H9 (cell line): ENCODE measurements around the gene ST6GALNAC3. TPM values are rescaled to one million over a fixed set of nuclear protein-coding genes. Genes with fewer than 3 reads are reported as not detected.

Experiments used
- DNase-seq: peaks from one replicate; pipeline ENCODE4 v3.0.0-alpha.2; 2017
- H2AFZ ChIP-seq: one replicate; pipeline ENCODE4 v1.6.1; 2013; ENCODE audit warnings: mild to moderate bottlenecking, low read length, control low read depth, moderate library complexity
- H2AK5ac ChIP-seq: 2 replicates; pipeline ENCODE4 v1.6.1; 2013; ENCODE audit warnings: low read length, control low read depth, mixed read lengths; ENCODE audit not compliant: insufficient read length
- H2BK120ac ChIP-seq: one replicate; pipeline ENCODE4 v1.6.1; 2013; ENCODE audit warnings: low read depth, mild to moderate bottlenecking, low read length, control low read depth, inconsistent platforms; ENCODE audit not compliant: poor library complexity, severe bottlenecking
- H2BK12ac ChIP-seq: 2 replicates; pipeline ENCODE4 v1.6.1; 2013; ENCODE audit warnings: low read length, control low read depth, mixed read lengths, low read depth; ENCODE audit not compliant: insufficient read length
- H2BK15ac ChIP-seq: 2 replicates; pipeline ENCODE4 v1.6.1; 2013; ENCODE audit warnings: low read depth, low read length, control low read depth
- H2BK20ac ChIP-seq: one replicate; pipeline ENCODE4 v1.6.1; 2013; ENCODE audit warnings: low read depth, mild to moderate bottlenecking, low read length, control low read depth, inconsistent platforms; ENCODE audit not compliant: poor library complexity, severe bottlenecking
- H2BK5ac ChIP-seq: 2 replicates; pipeline ENCODE4 v1.6.1; 2013; ENCODE audit warnings: low read length, control low read depth, mixed read lengths; ENCODE audit not compliant: insufficient read length
- H3K14ac ChIP-seq: 2 replicates; pipeline ENCODE4 v1.6.1; 2013; ENCODE audit warnings: low read length, control low read depth; ENCODE audit not compliant: insufficient read depth
- H3K18ac ChIP-seq: 2 replicates; pipeline ENCODE4 v1.6.1; 2013; ENCODE audit warnings: low read depth, mild to moderate bottlenecking, mixed read lengths, low read length, control low read depth; ENCODE audit not compliant: insufficient read length
- H3K23ac ChIP-seq: 2 replicates; pipeline ENCODE4 v1.6.1; 2013; ENCODE audit warnings: low read length, control low read depth, mixed read lengths, low read depth; ENCODE audit not compliant: insufficient read length
- H3K23me2 ChIP-seq: 2 replicates; pipeline ENCODE4 v1.6.1; 2013; ENCODE audit warnings: low read depth, mild to moderate bottlenecking, mixed read lengths, low read length, control low read depth; ENCODE audit not compliant: insufficient read length, poor library complexity, severe bottlenecking
- H3K27ac ChIP-seq: 2 replicates; pipeline ENCODE4 v1.5.1; 2013; ENCODE audit warnings: low read length, control low read depth, mixed read lengths, low read depth; ENCODE audit not compliant: insufficient read length
- H3K27me3 ChIP-seq: 2 replicates; pipeline ENCODE4 v1.6.1; 2013; ENCODE audit warnings: low read length, control low read depth, inconsistent platforms; ENCODE audit not compliant: insufficient read depth
- H3K4ac ChIP-seq: 2 replicates; pipeline ENCODE4 v1.6.1; 2013; ENCODE audit warnings: low read depth, mild to moderate bottlenecking, control low read depth, inconsistent platforms, low read length, moderate library complexity
- H3K4me1 ChIP-seq: 2 replicates; pipeline ENCODE4 v1.6.1; 2013; ENCODE audit warnings: low read length, control low read depth, inconsistent platforms; ENCODE audit not compliant: insufficient read depth
- H3K4me2 ChIP-seq: 2 replicates; pipeline ENCODE4 v1.6.1; 2013; ENCODE audit warnings: low read length, control low read depth, mixed read lengths; ENCODE audit not compliant: insufficient read length, insufficient read depth
- H3K56ac ChIP-seq: 2 replicates; pipeline ENCODE4 v1.6.1; 2013; ENCODE audit warnings: low read depth, mild to moderate bottlenecking, mixed read lengths, low read length, control low read depth; ENCODE audit not compliant: insufficient read length
- H3K79me1 ChIP-seq: 2 replicates; pipeline ENCODE4 v1.6.1; 2013; ENCODE audit warnings: low read depth, mild to moderate bottlenecking, moderate library complexity, low read length, control low read depth, inconsistent platforms; ENCODE audit not compliant: insufficient read depth, poor library complexity, severe bottlenecking
- H3K79me2 ChIP-seq: 2 replicates; pipeline ENCODE4 v1.6.1; 2013; ENCODE audit warnings: low read length, control low read depth, inconsistent platforms; ENCODE audit not compliant: insufficient read depth
- H3K9ac ChIP-seq: 2 replicates; pipeline ENCODE4 v1.6.1; 2013; ENCODE audit warnings: low read length, control low read depth, mixed read lengths; ENCODE audit not compliant: insufficient read length; ENCODE audit errors: extremely low read depth
- H3K9me3 ChIP-seq: one replicate; pipeline ENCODE4 v1.6.1; 2013; ENCODE audit warnings: low read depth, low read length, inconsistent platforms; ENCODE audit not compliant: control insufficient read depth
- H3T11ph ChIP-seq: one replicate; pipeline ENCODE4 v1.6.1; 2013; ENCODE audit warnings: mild to moderate bottlenecking, low read length, control low read depth, inconsistent platforms
- H4K20me1 ChIP-seq: one replicate; pipeline ENCODE4 v1.6.1; 2013; ENCODE audit not compliant: control insufficient read depth, insufficient read length, insufficient read depth
- H4K5ac ChIP-seq: 2 replicates; pipeline ENCODE4 v1.6.1; 2013; ENCODE audit warnings: low read depth, mild to moderate bottlenecking, mixed read lengths, low read length, control low read depth; ENCODE audit not compliant: insufficient read length
- H4K8ac ChIP-seq: replicated peaks from 2 replicates; pipeline ENCODE4 v1.6.1; 2013; ENCODE audit warnings: low read length, control low read depth, mixed read lengths, low read depth; ENCODE audit not compliant: insufficient read length
- H4K91ac ChIP-seq: 2 replicates; pipeline ENCODE4 v1.6.1; 2013; ENCODE audit warnings: low read depth, mild to moderate bottlenecking, moderate library complexity, mixed read lengths, low read length, control low read depth; ENCODE audit not compliant: insufficient read length
- H3K27ac Mint-ChIP-seq, 3 experiments: 2 replicates in 2 of 3; 3 replicates in 1 of 3; pipeline ENCODE4 v1.8.0; 2020 to 2021; ENCODE audit warnings: mixed read lengths in 3 of 3, mild to moderate bottlenecking in 1 of 3, moderate library complexity in 1 of 3
- H3K27me3 Mint-ChIP-seq: 2 replicates; pipeline ENCODE4 v1.8.0; 2021; ENCODE audit warnings: low read depth, mild to moderate bottlenecking, moderate library complexity, mixed read lengths
- H3K36me3 Mint-ChIP-seq, 3 experiments: 2 replicates in 2 of 3; 3 replicates in 1 of 3; pipeline ENCODE4 v1.8.0; 2020 to 2021; ENCODE audit warnings: low read depth in 3 of 3, mixed read lengths in 3 of 3; ENCODE audit not compliant: insufficient read depth in 1 of 3
- H3K4me1 Mint-ChIP-seq, 2 experiments: 2 replicates each; pipeline ENCODE4 v1.8.0; 2020; ENCODE audit warnings: mixed read lengths in 2 of 2
- H3K4me3 Mint-ChIP-seq, 2 experiments: 2 replicates in 1 of 2; 3 replicates in 1 of 2; pipeline ENCODE4 v1.8.0; 2020 to 2021; ENCODE audit warnings: mild to moderate bottlenecking in 2 of 2, mixed read lengths in 2 of 2, moderate library complexity in 1 of 2
- H3K9me3 Mint-ChIP-seq, 2 experiments: 2 replicates in 1 of 2; 3 replicates in 1 of 2; pipeline ENCODE4 v1.8.0; 2020; ENCODE audit warnings: mild to moderate bottlenecking in 2 of 2, mixed read lengths in 2 of 2, moderate library complexity in 1 of 2
- WGBS: extraction: QIAGEN DNeasy Blood & Tissue Kit; methylation state at CpG from one replicate; pipeline ENCODE4 v1.1.7; 2013; ENCODE audit warnings: missing lambda C conversion rate, low lambda C conversion rate, mixed read lengths; ENCODE audit not compliant: insufficient read length; ENCODE audit errors: extremely low coverage; 5-methylcytosine and 5-hydroxymethylcytosine counted together
- total RNA-seq: library from RNA; stranded (reverse); gene quantifications from 2 replicates; pipeline ENCODE4 v1.2.1, GENCODE V29; 2021
- TF ChIP-seq, protein P1 (sequence below): fragments of 200-600 bp; sonication (generic); conservative IDR thresholded peaks from 3 replicates; pipeline ENCODE4 v1.8.0; 2021; ENCODE audit warnings: antibody characterized with exemption, mild to moderate bottlenecking

ST6GALNAC3 gene
- total RNA-seq, 1 experiment from 2014 or later, result 11.2 TPM

DNA sequence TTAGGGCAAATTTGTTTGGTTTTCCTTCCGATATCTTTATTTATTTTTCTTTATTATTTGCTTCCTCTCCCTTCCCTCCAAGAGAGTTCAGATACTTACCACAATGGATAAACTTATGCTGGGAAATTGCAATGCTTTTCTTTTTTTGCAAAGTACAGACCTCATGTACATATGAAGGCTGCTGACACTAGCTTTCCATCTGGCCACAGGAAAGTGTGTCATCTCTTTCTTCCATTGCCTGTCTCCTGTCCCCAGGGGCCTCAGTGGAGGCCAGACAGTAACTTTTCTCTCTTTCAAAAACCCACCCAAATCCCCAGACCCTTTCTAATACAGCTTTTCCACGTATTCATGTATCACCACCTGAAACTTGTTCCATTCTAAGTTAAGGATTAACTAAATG lies 73.9 kb downstream of the ST6GALNAC3 start:
- Histone ChIP-seq H3K27ac (no peak overlapping the region), H3K23ac (no peak overlapping the region), H3T11ph (no peak overlapping the region), H4K91ac (no peak overlapping the region), H3K23me2 (no peaks in the 10 kb centered on the region), H3K14ac (no peak overlapping the region), H3K9me3 (no peaks in the 10 kb centered on the region), H4K5ac (no peak overlapping the region), H2BK15ac (no peak overlapping the region), H3K18ac (no peak overlapping the region), H3K56ac (no peak overlapping the region), H2BK12ac (no peak overlapping the region), H2BK5ac (no peak overlapping the region), H2BK120ac (no peak overlapping the region), H2AFZ (no peak overlapping the region), H2AK5ac (no peak overlapping the region), H4K8ac (no peak overlapping the region), H2BK20ac (no peak overlapping the region), H3K79me2 (no peaks in the 10 kb centered on the region), H3K27me3 (no peaks in the 10 kb centered on the region), H3K9ac (no peak overlapping the region), H3K4me2 (no peak overlapping the region), H4K20me1 (no peaks in the 10 kb centered on the region), H3K79me1 (no peaks in the 10 kb centered on the region), H3K4ac (no peak overlapping the region), H3K4me1 (no peaks in the 10 kb centered on the region)
- no peaks in the 10 kb centered on the region for H3K27me3 Mint-ChIP-seq
- TF ChIP-seq, protein P1, sequence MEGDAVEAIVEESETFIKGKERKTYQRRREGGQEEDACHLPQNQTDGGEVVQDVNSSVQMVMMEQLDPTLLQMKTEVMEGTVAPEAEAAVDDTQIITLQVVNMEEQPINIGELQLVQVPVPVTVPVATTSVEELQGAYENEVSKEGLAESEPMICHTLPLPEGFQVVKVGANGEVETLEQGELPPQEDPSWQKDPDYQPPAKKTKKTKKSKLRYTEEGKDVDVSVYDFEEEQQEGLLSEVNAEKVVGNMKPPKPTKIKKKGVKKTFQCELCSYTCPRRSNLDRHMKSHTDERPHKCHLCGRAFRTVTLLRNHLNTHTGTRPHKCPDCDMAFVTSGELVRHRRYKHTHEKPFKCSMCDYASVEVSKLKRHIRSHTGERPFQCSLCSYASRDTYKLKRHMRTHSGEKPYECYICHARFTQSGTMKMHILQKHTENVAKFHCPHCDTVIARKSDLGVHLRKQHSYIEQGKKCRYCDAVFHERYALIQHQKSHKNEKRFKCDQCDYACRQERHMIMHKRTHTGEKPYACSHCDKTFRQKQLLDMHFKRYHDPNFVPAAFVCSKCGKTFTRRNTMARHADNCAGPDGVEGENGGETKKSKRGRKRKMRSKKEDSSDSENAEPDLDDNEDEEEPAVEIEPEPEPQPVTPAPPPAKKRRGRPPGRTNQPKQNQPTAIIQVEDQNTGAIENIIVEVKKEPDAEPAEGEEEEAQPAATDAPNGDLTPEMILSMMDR, result no peak
- no peak for DNase-seq
- no peak overlapping the region for H3K4me3 Mint-ChIP-seq
- H3K9me3 Mint-ChIP-seq, result no peaks in the 10 kb centered on the region
- H3K36me3 Mint-ChIP-seq, result no peaks in the 10 kb centered on the region; a peak in 1 of 7 replicates
- WGBS, result no CpG with 5 or more reads among the region's 2 CpGs
- peaks cover 0 to 5% of the 10 kb centered on the region in 2 experiments; a peak in 2 of 4 replicates for H3K4me1 Mint-ChIP-seq
- no peak overlapping the region for H3K27ac Mint-ChIP-seq
